GM23338 (cell line): ENCODE data around the gene PDIA6. TPM values are rescaled to one million over a fixed set of nuclear protein-coding genes. Genes with fewer than 3 reads are reported as not detected.

Experiments used
- ATAC-seq: fragments of 200-7000 bp; cut with Tn5 transposase; 3 replicates; pipeline ENCODE4 v1.9.1; 2020
- DNase-seq: peaks from one replicate; pipeline ENCODE4 v3.0.0-alpha.2; 2015; ENCODE audit warnings: low spot score
- H2AFZ ChIP-seq: fragments of 200-600 bp; sonication (generic); 2 replicates; pipeline ENCODE4 v1.8.0; 2016; ENCODE audit warnings: antibody characterized with exemption, mild to moderate bottlenecking, moderate library complexity
- H3F3A ChIP-seq: fragments of 200-600 bp; sonication (generic); replicated peaks from 2 replicates; pipeline ENCODE4 v1.8.0; 2017; ENCODE audit warnings: antibody characterized with exemption, mixed run types, low read depth
- H3K27ac ChIP-seq: fragments of 200-600 bp; sonication (generic); 2 replicates; pipeline ENCODE4 v1.6.1; 2016; ENCODE audit warnings: low read depth
- H3K27me3 ChIP-seq: fragments of 200-600 bp; sonication (generic); 2 replicates; pipeline ENCODE4 v1.8.0; 2016; ENCODE audit warnings: mild to moderate bottlenecking, mixed run types, moderate library complexity; ENCODE audit not compliant: insufficient read depth
- H3K36me3 ChIP-seq: fragments of 200-600 bp; sonication (generic); 2 replicates; pipeline ENCODE4 v1.8.0; 2016; ENCODE audit warnings: mild to moderate bottlenecking; ENCODE audit not compliant: insufficient read depth
- H3K4me1 ChIP-seq: fragments of 200-600 bp; sonication (generic); 2 replicates; pipeline ENCODE4 v1.8.0; 2016; ENCODE audit warnings: mild to moderate bottlenecking, moderate library complexity; ENCODE audit not compliant: insufficient read depth
- H3K4me2 ChIP-seq: fragments of 200-600 bp; sonication (generic); 2 replicates; pipeline ENCODE4 v1.7.1; 2017; ENCODE audit warnings: mixed run types
- H3K4me3 ChIP-seq: fragments of 200-600 bp; sonication (generic); 2 replicates; pipeline ENCODE4 v1.6.1; 2016; ENCODE audit warnings: mixed run types
- H3K79me2 ChIP-seq: fragments of 200-600 bp; sonication (generic); replicated peaks from 2 replicates; pipeline ENCODE4 v1.8.0; 2017; ENCODE audit warnings: mild to moderate bottlenecking; ENCODE audit not compliant: insufficient read depth
- H3K9me2 ChIP-seq: fragments of 200-600 bp; sonication (generic); 2 replicates; pipeline ENCODE4 v1.8.0; 2017; ENCODE audit not compliant: insufficient read depth
- H4K20me1 ChIP-seq: fragments of 200-600 bp; sonication (generic); replicated peaks from 2 replicates; pipeline ENCODE4 v1.8.0; 2017; ENCODE audit warnings: mild to moderate bottlenecking; ENCODE audit not compliant: insufficient read depth
- H3K27ac Mint-ChIP-seq: 2 replicates; pipeline ENCODE4 v1.8.0; 2020; ENCODE audit warnings: inconsistent platforms, mild to moderate bottlenecking, moderate library complexity, mixed read lengths
- H3K27me3 Mint-ChIP-seq: 3 replicates; pipeline ENCODE4 v1.8.0; 2022; ENCODE audit warnings: low read depth, mild to moderate bottlenecking, moderate library complexity, mixed read lengths, inconsistent platforms; ENCODE audit not compliant: insufficient read depth, poor library complexity
- H3K36me3 Mint-ChIP-seq: 3 replicates; pipeline ENCODE4 v1.8.0; 2021; ENCODE audit warnings: low read depth, mild to moderate bottlenecking, inconsistent platforms, moderate library complexity, mixed read lengths
- H3K4me1 Mint-ChIP-seq: 3 replicates; pipeline ENCODE4 v1.8.0; 2020; ENCODE audit warnings: mild to moderate bottlenecking, inconsistent platforms, mixed read lengths
- H3K4me3 Mint-ChIP-seq: 3 replicates; pipeline ENCODE4 v1.8.0; 2021; ENCODE audit warnings: moderate library complexity, mild to moderate bottlenecking, inconsistent platforms, mixed read lengths
- H3K9me3 Mint-ChIP-seq: 3 replicates; pipeline ENCODE4 v1.8.0; 2020; ENCODE audit warnings: moderate library complexity, mild to moderate bottlenecking, inconsistent platforms, mixed read lengths
- CREB1 ChIP-seq: fragments of 250-450 bp; sonication (Bioruptor Pico); IDR thresholded peaks from 2 replicates; pipeline ENCODE4 v1.5.0; 2020; ENCODE audit warnings: low read depth, mild to moderate bottlenecking, moderate library complexity
- CTCF ChIP-seq, 2 experiments: fragments of 200-600 bp in 1 of 2; sonication (generic) in 1 of 2; conservative IDR thresholded peaks; 2 replicates each; pipeline versions ENCODE4 v1.5.1 to v1.6.1; 2016 to 2017; ENCODE audit warnings: antibody characterized with exemption in 2 of 2, low read depth in 2 of 2, mild to moderate bottlenecking in 2 of 2, moderate library complexity in 1 of 2
- EZH2phosphoT487 ChIP-seq: fragments of 200-600 bp; sonication (generic); IDR thresholded peaks from one replicate; pipeline ENCODE4 v1.8.1; 2018; ENCODE audit warnings: antibody characterized with exemption; ENCODE audit not compliant: unreplicated experiment
- NANOG ChIP-seq: IDR thresholded peaks from 2 replicates; pipeline ENCODE4 v1.6.1; 2016; ENCODE audit warnings: antibody characterized with exemption, borderline replicate concordance
- POLR2AphosphoS5 ChIP-seq: IDR thresholded peaks from 2 replicates; pipeline ENCODE4 v1.6.1; 2016; ENCODE audit warnings: antibody characterized with exemption, low read depth
- STAT1 ChIP-seq: IDR thresholded peaks from one replicate; pipeline ENCODE4 v1.6.1; 2016; ENCODE audit warnings: antibody characterized with exemption; ENCODE audit not compliant: unreplicated experiment
- ZNF114 ChIP-seq: fragments of 250-450 bp; sonication (Bioruptor Pico); IDR thresholded peaks from 2 replicates; pipeline ENCODE4 v1.5.0; 2020; ENCODE audit warnings: mild to moderate bottlenecking, moderate library complexity
- ZNF331 ChIP-seq: fragments of 250-450 bp; sonication (Bioruptor Pico); IDR thresholded peaks from 2 replicates; pipeline ENCODE4 v1.5.0; 2020; ENCODE audit warnings: low read depth, mild to moderate bottlenecking, moderate library complexity
- ZNF462 ChIP-seq: fragments of 250-450 bp; sonication (Bioruptor Pico); IDR thresholded peaks from 2 replicates; pipeline ENCODE4 v1.5.0; 2020; ENCODE audit warnings: mild to moderate bottlenecking, moderate library complexity
- polyA plus RNA-seq: library from polyadenylated mRNA; unstranded; fragments of >200 nt; fragmentation: Nextera tagmentation; extraction: Ambion mirVana; gene quantifications from 2 replicates; pipeline ENCODE4 v1.2.1, GENCODE V29; 2016
- total RNA-seq: library from RNA; depleted of rRNA; stranded (reverse); fragments of >200 nt; shearing (Covaris generic); gene quantifications from 2 replicates; pipeline ENCODE4 v1.2.3, GENCODE V29; 2014

The PDIA6 gene
- total and polyA plus RNA-seq, 2 experiments from 2014 or later: 331 to 382 TPM

GRCh38 chr2:10811517-10811916 is 1.1 kb downstream of the PDIA6 start:
- Histone ChIP-seq H3K4me2 (peak overlapping the region; percentile 84), H3K36me3 (no peaks in the 10 kb centered on the region; the same call in 1 of the 2 replicates), H3F3A (peaks cover 10% of the 10 kb centered on the region; the same call in 1 of the 2 replicates), H3K27me3 (no peaks in the 10 kb centered on the region), H3K79me2 (peaks cover 60% of the 10 kb centered on the region), H3K4me3 (peak overlapping the region; percentile 73), H3K9me2 (no peaks in the 10 kb centered on the region), H3K4me1 (peaks cover 30% of the 10 kb centered on the region), H3K27ac (no peak overlapping the region), H2AFZ (no peak overlapping the region), H4K20me1 (peaks cover 45% of the 10 kb centered on the region)
- peak overlapping the region; percentile 96 for H3K27ac Mint-ChIP-seq
- peak; percentile 50 for DNase-seq
- peaks cover 16% of the 10 kb centered on the region for H3K27me3 Mint-ChIP-seq
- ATAC-seq: no peak
- H3K4me1 Mint-ChIP-seq: peaks cover 33% of the 10 kb centered on the region
- H3K4me3 Mint-ChIP-seq: peak overlapping the region; percentile 95
- TF ChIP-seq NANOG: no peak
- TF ChIP-seq EZH2phosphoT487: no peak
- H3K9me3 Mint-ChIP-seq: no peaks in the 10 kb centered on the region
- H3K36me3 Mint-ChIP-seq: peaks cover 22% of the 10 kb centered on the region

- Histone ChIP-seq H3K36me3 (no peaks in the 10 kb centered on the region; the same call in 1 of the 2 replicates), H3K79me2 (peaks cover 68% of the 10 kb centered on the region), H3K27ac (peak overlapping the region; percentile 78; the same call in 1 of the 2 replicates), H3K4me1 (peaks cover 30% of the 10 kb centered on the region), H3K27me3 (no peaks in the 10 kb centered on the region), H2AFZ (no peak overlapping the region), H3K4me3 (peak overlapping the region; percentile 73), H3K4me2 (peak overlapping the region; percentile 84), H4K20me1 (peaks cover 50% of the 10 kb centered on the region), H3F3A (peaks cover 10% of the 10 kb centered on the region; the same call in 1 of the 2 replicates), H3K9me2 (no peaks in the 10 kb centered on the region)
- peaks cover 27% of the 10 kb centered on the region for H3K36me3 Mint-ChIP-seq
- peaks cover 33% of the 10 kb centered on the region for H3K4me1 Mint-ChIP-seq
- TF ChIP-seq ZNF462 (CRISPR knock-in tag): no peak
- no peak for TF ChIP-seq ZNF331 (CRISPR knock-in tag)
- no peak for TF ChIP-seq CREB1 (CRISPR knock-in tag)
- no peak for TF ChIP-seq POLR2AphosphoS5
- no peak for TF ChIP-seq STAT1
- TF ChIP-seq NANOG: no peak
- TF ChIP-seq ZNF114 (CRISPR knock-in tag): no peak
- no peak for TF ChIP-seq CTCF (conservative IDR thresholded peaks at IDR 0.05; ENCODE audit: low read depth in 2 of 2)
- H3K27me3 Mint-ChIP-seq: peaks cover 16% of the 10 kb centered on the region
- H3K4me3 Mint-ChIP-seq: peak overlapping the region; percentile 95
- ATAC-seq (no peak), DNase-seq (no peak)
- H3K9me3 Mint-ChIP-seq: no peaks in the 10 kb centered on the region
- peak overlapping the region; percentile 28; the same call in 1 of the 2 replicates for H3K27ac Mint-ChIP-seq
Observed at GRCh38 chr2:10810202-10811161, 2.1 kb downstream of the PDIA6 start.
